Cerebellar nuclear complex (tissue), 1 donor: ENCODE measurements around the gene TRIM2.
"Not testable (repeated sequence)": the region's sequence is repeated elsewhere in the genome, so short reads cannot be mapped to it uniquely, and the experiment has no call there.

Experiments
- DNase-seq, 2 experiments: peaks; one replicate each; lab custom pipeline; 2025; lab: John Stamatoyannopoulos, UW

TRIM2 gene

DNA sequence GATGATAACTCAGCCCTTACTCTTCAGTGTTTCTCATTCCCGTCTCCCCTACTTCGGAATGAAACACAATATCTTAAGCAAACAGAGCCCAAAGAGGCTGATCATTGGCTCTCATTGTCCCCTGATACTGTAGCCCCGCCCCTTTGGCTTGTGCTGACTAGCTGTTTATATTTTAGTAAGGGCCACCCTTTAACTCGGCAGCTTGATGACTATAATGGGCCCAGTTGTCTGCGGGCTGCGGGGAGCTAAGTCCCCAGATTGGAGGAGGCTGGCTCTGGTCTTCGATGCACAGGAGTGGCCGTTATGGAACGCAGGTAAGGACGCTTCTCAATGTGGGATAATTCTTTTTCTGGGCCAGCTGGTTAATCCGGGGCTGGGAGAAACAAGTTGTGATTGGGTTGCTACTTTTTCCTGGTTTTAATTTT, at the start of gene TRIM2:
TSS of gene TRIM2 (plus strand) at position 197 of the 425 bp plus-strand sequence. CDS start at position 285, 88 bp downstream.
- no peak for DNase-seq

DNA sequence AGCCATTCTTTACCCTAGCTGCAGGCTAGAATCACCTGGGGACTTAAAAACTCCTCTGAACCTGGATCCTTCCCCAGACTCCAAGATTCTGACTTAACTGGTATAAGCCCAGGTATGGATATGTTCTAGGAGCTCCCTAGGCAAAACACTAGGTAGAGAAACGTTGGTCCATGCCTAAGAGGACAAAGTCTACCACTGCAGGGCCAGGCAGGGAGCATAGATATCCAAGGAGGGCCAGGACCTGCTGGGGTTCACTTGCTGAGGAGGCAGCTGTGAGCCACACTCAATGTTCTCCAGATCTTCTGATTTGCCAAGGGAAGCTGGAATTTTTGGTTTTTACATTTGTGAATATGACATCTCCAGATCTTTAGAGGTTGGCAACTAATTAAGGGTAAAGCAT, 48.6 kb upstream of the TRIM2 start:
- no peak for DNase-seq

DNA sequence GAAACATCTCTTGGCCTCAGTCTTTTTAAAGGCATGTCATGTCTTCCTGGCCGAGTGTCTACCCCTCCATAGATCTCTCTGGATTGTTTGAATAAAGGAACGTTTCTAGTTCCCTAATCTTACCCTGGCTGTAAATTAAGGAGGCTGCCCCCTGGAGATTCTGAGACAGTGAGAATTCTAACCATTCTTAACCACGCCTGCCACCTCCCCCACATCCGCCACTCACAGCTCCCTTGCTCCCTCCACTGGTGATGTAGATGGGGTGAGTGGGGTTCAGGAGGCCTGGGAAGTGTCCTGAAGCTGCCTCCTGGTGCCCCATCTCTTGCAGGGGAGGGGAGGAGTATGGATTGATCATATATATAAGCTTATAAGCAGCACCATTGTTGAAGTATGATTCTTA, 48.0 kb upstream of the TRIM2 start:
- DNase-seq: no peak

DNA sequence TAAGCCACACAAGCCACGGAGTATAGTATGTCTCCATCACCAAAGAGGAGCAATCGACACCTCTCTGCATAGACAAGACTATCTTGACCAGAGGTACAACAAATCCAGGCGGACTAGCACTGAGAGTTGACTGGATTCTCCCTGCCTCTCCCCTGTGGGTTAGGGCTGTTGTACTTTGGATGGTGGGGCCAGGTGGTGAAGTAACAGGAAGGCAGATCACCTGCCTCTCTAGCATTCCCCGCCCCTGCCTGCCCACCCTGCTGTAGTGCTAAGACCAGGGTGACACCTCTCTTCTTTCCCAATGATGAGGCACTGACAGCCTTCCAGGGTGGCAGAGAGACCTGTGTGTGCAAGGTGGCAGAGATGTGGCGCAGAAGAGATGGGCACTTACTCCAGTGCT, 47.5 kb upstream of the TRIM2 start:
- no peak for DNase-seq

DNA sequence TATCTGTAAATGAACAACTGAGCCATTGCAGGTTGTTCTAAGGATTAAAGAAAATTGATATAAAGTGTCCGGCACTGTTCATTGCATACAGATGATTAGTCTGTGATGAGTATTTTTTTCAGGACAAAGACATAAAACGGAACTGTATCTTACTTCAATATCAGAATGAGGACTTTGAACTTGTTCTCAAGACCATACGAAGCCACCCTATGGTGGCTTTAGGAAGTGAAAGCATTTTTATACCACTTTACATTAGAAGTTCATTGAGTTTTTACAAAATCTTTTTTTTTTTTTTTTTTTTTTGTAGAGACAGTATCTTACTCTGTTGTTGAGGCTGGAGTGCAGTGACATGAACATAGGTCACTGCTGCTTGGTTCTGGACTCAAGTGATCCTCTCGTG, 45.2 kb upstream of the TRIM2 start:
- DNase-seq: no peak

DNA sequence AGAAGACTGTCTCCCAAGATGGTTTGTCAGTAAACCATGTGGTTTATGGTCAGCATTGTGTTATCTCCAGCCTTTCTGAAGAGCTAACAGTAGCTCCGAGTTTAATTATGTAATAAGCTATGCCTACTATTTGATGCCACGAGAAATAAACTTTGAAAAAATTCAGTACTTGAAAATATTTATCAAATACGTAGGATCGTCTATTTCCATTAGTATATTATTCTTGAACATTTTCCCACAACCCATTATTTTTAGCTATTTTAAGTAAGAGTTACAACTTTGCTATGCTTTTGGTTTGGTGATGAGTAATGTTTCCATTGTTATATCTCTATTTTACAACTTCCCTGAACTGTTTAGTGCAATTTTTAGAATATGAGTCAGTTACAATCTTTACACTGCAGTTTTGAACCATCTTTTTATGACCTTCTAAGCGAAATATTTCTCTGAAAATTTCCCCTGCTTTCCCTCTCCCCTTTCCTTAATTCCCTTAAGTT, 44.5 kb upstream of the TRIM2 start:
- DNase-seq: no peak

DNA sequence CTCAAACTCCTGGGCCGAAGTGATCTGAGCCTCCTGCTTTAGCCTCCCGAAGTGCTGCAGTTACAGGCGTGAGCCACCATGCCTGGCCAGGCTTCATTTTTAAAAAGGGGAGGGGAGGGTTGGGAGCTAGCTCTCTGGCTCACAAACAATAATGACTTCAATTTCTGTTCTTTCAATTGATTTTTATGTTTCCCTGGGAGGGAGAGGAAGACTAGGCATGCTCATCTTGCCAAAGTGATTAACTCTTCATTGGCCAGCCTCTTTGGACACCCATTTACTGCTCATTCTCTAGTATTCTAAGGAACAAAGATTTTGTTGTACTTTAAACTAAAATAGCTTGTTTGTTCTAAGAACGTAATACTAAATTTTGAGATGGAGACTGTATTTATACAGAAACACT, 43.4 kb upstream of the TRIM2 start:
- DNase-seq: no peak

DNA sequence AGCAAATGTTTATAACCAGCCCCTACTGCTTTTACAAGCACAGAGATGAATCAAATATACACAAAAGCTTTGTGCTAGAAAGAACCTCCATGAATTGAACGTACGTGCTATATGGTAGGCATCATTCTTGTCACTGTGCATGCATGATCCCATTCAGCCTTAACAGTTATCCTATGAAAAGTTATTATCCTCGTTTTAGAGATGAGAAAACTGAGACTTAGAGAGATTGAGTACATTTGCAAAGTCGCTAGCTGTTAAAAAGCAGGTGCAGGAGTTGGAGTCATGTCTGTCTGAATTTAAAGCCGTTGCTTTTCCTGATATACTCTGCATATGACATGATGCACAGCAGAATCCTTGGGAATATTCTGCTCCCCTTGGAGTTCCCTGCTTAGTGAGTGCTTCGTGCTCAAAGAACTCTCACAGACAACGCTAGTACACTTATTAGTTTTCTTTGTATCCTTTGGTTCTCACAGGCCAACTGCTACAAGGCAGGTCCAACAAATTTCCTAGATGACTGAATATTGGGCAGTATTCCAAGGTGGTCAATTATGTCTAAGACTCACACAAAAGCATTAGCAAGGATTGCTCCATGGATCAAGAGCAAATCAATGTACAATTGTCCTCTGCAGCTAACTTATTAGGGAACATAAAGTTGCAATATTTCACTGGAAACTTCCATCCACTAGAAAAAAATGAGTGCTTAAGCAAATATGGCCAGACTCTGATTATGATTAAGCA, 42.8 kb upstream of the TRIM2 start:
- DNase-seq: no peak

DNA sequence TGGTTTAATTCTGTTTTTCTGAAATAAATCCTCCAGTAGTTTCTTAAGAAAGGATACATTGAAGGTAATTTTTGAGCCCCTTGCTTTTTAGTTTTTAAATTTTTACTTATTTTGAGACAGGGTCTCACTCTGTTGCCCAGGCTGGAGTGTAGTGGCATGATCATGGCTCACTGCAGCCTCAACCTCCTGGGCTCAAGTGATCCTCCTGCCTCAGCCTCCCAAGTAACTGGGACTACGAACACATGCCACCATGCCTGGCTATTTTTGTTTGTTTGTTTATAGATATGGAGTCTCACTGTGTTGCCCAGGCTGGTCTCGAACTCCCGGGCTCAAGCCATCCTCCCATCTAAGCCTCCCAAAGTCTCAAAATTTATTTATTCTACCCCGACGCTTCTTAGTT, 39.0 kb upstream of the TRIM2 start:
- not testable (repeated sequence) for DNase-seq

DNA sequence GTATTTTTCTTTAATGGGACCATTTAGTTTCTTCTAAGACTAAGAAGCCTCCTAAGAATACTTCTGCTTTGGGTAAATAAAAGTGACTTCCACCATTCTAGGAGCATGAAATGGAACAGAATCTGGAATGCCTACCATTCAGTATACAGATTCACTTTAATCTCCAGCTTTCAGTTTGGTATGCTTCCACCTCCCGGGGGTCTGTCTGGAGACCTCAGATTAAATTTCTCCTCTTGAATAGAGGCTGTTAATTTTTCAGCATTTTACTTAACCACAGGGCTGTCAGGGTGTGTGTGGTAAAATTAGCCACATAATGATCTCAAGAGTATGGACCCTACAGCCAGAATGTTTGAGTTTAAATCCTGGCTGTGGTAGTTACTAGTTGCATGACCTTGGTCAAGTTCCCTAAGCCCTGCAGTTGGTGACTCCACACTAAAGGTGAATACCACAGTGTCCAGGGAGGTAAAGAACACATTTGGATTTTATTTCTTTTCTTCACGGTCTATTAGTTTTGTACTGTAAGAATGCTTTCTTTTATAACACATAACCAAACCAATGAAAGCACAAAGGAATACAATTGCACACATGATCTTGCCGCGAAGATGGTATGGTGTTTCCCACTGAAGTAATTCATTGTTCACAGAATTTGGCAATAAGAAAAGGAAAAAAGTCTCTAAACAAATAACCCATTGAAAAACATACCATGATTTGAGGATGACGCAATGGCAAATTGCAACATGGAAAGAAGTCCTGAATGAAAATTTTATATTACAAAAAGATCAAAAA, 37.3 kb upstream of the TRIM2 start:
- no peak for DNase-seq

DNA sequence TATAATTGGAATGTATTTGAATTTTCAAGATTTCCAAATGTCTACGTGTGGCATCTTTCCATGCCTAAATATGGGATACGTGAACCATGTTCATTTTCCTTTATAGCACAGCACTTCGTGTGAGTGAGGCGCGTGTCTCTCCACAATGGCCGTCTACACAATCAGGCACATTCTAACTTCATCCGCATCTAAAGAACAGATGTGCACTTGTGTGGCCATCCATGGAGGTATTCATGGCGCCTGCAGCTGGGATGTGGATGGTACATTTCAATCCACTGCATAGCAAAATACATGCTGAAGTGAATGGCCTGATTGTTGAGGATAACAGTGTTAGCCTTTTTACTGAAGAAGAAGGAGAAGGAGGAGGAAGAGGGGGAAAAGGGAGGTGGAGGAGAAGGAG, 34.5 kb upstream of the TRIM2 start:
- DNase-seq: no peak

DNA sequence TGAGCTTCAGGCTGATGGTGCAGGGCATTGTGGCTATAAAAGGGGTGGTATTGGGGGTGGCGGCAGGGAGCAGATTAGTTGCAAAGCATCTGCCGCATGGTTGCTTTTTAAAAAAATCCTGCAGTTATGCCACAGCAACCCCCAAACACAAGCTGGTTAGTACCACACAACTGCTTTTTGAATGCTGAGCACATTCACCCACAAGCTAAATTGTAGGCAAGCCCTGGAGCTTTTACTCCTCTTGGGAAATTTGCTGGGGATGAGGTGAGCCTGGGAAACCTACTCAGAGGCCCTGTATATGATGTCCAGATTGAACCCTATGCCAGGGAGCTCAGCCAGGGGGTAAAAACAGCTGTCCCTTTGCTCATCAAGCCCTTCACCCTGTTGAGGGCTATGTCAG, 33.8 kb upstream of the TRIM2 start:
- DNase-seq: no peak

DNA sequence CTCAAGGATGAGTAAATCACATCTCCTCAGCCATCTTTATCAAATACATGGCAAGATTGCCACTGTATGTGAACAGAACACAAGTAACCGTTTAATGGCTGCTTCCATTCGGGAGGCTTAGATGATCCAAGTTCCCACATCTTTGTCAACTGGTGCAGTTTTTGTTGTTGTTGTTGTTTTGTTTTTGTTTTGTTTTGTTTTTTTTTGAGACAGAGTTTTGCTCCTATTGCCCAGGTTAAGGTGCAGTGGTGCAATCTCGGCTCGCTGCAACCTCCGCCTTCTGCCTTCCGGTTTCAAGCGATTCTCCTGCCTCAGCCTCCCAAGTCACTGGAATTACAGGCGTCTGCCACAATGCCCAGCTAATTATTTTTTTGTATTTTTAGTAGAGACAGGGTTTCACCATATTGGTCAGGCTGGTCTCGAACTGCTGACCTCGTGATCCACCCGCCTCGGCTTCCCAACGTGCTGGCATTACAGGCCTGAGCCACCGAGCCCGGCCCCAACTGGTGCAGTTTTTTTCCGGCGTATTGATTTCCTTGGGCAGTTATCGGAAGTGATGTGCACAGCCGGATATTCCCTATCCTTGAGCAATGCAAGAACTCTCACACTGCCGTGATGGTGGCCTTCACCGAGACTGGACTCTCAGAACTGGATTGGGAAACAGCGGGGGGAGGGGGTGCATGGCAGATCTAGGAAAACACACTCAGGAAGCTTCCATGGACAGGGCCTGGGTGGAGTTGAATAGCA, 29.2 kb upstream of the TRIM2 start:
- DNase-seq: no peak

DNA sequence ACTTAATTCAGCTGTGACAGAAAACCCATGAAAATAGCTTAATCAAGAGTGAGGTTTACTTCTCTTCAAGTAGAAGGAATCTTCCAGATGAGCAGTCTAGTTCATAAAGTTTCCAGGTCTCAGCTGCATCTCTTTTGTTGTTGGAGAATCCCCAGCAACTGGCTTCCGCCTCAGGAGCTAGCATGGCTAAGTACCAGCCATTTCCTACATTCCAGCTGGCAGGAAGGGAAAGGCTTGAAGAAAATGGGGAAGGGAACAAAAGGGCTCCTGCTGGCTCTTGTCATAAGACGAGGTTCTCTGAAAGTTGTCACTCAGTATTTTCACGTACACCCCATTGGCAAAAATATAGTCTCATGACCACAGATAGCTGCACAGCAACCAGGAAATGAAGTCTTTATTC, 27.3 kb upstream of the TRIM2 start:
- no peak for DNase-seq

DNA sequence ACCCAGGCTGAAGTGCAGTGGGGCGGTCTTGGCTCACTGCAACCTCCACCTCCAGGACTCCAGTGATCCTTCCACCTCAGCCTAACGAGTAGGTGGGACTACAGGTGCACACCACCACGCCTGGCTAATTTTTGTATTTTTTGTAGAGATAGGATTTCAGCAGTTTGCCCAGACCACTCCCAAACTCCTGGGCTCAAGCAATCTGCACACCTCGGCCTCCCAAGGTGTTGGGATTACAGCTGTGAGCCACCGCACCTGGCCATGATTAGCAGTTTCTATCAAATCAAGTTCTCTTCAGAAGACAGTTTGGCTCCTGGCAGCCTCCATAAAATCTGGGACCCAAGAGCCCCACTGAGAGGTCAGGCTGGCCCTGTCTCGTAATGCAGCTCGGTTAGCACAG, 26.4 kb upstream of the TRIM2 start:
- DNase-seq: no peak

DNA sequence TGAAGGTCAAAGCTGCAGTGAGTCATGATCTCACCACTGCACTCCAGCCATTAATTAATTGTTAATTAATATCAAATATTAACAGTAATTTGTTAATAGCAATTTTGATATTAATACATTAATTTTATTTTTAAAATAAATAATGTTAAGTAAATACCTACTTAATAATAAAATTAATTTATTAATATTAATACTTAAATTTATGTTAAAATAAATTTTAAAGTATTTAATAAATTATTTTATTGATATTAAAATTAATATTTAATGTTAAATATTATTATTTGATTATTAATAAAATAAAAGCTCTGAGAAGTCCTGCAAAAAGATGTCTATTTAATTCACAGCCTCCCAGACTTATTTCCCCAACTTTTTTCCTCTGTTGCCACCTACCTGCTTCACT, 25.1 kb upstream of the TRIM2 start:
- no peak for DNase-seq

DNA sequence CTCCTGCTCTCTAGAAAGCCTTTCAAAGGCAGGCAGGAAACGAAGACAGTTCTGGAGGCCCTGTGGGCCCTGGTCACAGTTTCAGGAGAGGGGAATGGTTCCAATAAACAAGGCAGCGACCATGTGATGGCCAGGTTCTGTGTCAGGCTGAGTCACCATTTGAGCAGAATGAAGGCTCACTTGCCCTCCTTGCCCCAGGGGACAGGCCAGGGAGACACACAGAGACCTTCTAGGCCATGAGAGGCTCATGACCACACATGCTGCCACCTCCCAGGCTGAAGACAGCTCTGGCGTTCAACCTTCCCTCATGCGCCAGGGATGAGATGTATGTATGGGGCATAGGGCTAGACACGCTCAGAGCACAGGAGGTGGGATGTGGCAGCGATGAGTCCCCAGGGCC, 22.9 kb upstream of the TRIM2 start:
- DNase-seq: no peak

DNA sequence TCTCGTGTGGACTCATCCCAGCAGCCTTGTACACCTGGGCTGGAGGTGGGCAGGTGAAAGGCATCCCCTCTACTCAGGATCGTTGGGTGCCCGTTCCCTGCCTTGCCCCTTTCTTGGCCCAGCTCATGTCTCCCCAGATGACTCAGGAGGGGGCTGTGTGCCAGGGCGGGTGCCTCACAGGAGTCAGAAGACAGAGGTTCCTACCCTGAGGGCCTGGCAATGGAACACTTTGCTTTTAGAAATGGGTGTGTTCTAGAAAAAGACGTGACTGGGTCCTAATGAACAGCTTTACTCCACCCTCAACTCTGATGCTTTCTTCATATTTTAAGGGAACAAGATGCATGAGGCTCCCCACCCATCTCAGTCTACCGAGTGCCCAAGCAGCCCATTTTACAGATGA, 22.5 kb upstream of the TRIM2 start:
- no peak for DNase-seq

DNA sequence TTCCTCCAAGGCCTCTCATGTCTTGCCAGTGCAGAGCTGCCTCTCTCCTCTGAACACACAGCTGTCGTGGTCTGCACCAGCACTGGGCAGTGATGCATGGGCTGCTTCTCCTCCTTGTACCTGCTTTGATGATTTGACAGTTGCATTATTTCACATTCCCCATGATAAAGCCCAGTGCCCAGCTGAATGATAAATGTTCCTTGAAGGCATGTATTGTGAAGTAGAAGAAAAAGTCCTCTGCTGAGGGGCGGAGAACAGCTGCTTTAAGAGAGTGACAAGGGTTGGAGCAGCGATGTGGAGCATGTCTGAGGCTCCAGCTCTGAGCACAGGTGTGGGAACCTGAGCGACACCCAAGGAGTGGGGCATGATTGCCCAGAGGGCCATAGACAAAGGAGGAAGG, 21.1 kb upstream of the TRIM2 start:
- DNase-seq: no peak

DNA sequence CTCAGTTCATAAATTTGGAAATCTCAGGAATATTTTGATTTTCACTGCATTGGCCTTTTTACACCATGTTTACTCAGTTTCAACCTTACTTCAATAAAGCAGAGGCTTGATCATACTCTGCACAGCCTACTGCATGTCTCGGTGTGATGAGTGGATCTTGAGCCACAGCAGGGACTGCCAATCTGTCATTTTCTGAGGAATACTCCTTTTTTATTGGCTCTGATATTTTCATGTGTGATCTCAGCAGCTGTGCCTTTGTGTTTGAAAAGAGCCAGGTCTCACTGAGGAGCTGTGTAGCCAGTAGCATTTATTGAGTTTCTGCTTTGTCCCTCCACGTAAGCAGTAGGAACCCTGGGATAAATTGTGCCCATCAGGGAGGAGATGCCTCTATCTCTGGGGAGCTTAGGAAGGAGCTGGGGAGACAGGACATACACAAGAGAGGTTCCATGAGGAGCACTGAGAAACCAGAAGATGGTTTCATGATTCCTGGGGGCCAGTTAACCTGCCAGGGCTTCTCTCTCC, 18.9 kb upstream of the TRIM2 start:
- no peak for DNase-seq

DNA sequence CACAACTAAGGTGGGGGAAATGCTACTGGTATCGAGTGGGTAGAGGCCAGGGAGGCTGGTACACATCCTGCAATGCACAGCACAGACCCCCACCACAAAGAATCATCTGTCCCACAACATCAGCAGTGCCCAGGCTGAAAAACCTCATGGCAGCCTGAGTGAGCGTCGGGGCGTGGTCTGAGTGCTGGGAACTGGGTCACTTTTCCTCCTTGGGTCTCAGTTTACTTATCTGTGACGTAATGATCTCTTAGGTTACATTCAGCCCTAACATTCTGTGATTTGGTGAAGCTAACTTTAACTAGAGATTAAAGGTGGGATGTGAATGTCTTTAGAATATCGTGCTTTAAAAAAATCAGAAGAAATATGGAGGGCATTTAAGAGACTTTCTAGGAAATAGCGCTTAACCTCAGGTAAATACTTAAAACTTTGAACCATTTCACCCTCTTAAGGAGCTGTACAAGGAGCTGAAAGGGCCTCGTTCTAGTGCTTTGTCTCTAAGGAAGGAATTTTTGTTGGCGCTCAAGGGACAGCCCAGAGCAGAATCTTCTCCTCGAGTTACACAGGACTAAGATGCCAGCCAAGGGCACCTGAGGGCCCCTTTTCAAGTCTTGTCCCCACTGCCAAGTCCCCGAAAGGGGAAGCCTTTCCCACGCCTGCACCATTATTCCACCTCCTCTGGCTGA, 18.1 kb upstream of the TRIM2 start:
- DNase-seq: no peak
